Testis (tissue), 3 donors: ENCODE data around the gene TMEM222. TPM values are rescaled to one million over a fixed set of nuclear protein-coding genes. Genes with fewer than 3 reads are reported as not detected.
"Not testable (repeated sequence)": the region's sequence is repeated elsewhere in the genome, so short reads cannot be mapped to it uniquely, and the experiment has no call there.

Source experiments
- DNase-seq: peaks from one replicate; pipeline ENCODE4 v3.0.0-alpha.2; 2019
- H3K27ac ChIP-seq, 2 donors: fragments of 200-600 bp; sonication (generic); one replicate each; pipeline ENCODE4 v1.5.1; 2019
- H3K27me3 ChIP-seq: fragments of 200-600 bp; sonication (generic); one replicate; pipeline ENCODE4 v1.5.1; 2019
- H3K36me3 ChIP-seq: fragments of 200-600 bp; sonication (generic); one replicate; pipeline ENCODE4 v1.5.1; 2017; ENCODE audit warnings: low read depth; ENCODE audit errors: missing control alignments
- H3K4me1 ChIP-seq: fragments of 200-600 bp; sonication (generic); one replicate; pipeline ENCODE4 v1.5.1; 2019
- H3K4me3 ChIP-seq, 2 donors: fragments of 200-600 bp; sonication (generic); one replicate each; pipeline ENCODE4 v1.5.1; 2017 to 2019
- H3K9me3 ChIP-seq: fragments of 200-600 bp; sonication (generic); one replicate; pipeline ENCODE4 v1.5.1; 2017
- CTCF ChIP-seq, 3 experiments: fragments of 450-650 bp in 2 of 3; fragments of 200-600 bp in 1 of 3; sonication (generic) in 1 of 3; IDR thresholded peaks; one replicate each; pipeline ENCODE4 v1.5.1; 2016 to 2019; ENCODE audit warnings: antibody characterized with exemption in 3 of 3, mild to moderate bottlenecking in 2 of 3, moderate library complexity in 1 of 3
- POLR2A ChIP-seq: fragments of 450-650 bp; IDR thresholded peaks from one replicate; pipeline ENCODE4 v1.6.1; 2017; ENCODE audit warnings: antibody characterized with exemption, mild to moderate bottlenecking, moderate library complexity
- WGBS, 2 donors: methylation state at CpG; one replicate each; pipeline ENCODE4 v1.1.5; 2018; 5-methylcytosine and 5-hydroxymethylcytosine counted together
- intact Hi-C: fragments of 100-400 bp; cut with DNase I; formaldehyde crosslinking; loops from one replicate; pipeline ENCODE4 v1.15.1; 2023; ENCODE audit warnings: low total_unique reads
- polyA plus RNA-seq: library from polyadenylated mRNA; stranded (reverse); fragments of 350-450 nt; fragmentation: Illumina TruSeq; extraction: RNeasy Lipid Tissue Mini Kit (QIAGEN cat#74804); gene quantifications from one replicate; pipeline ENCODE4 v1.2.3, GENCODE V29; 2014; ENCODE audit warnings: low read depth, low replicate concordance; ENCODE audit not compliant: insufficient read depth
- total RNA-seq, 2 donors: library from RNA; depleted of rRNA; stranded (reverse); fragments of >200 nt; gene quantifications; one replicate each; pipeline ENCODE4 v1.2.3, GENCODE V29; 2016

Gene TMEM222
- total and polyA plus RNA-seq, 3 donors from 2014 or later: 41.4 to 81.6 (median 67.5) TPM

- Histone ChIP-seq H3K27ac (no peak overlapping the region), H3K4me1 (no peaks in the 10 kb centered on the region), H3K9me3 (no peaks in the 10 kb centered on the region), H3K27me3 (no peaks in the 10 kb centered on the region), H3K4me3 (no peak overlapping the region), H3K36me3 (no peaks in the 10 kb centered on the region)
- intact Hi-C loops: no loop called here
- TF ChIP-seq POLR2A: no peak
- no peak for TF ChIP-seq CTCF (IDR thresholded peaks at IDR 0.05)
- WGBS, 2 donors: 75 to 83% methylated on average over 2 of the region's 2 CpGs
- no peak for DNase-seq
These were observed 36.7 kb upstream of the TMEM222 start for GRCh38 chr1:27285274-27285660.

- H3K27ac ChIP-seq, H3K36me3 ChIP-seq, H3K9me3 ChIP-seq, DNase-seq, H3K4me1 ChIP-seq, intact Hi-C loops, H3K27me3 ChIP-seq, H3K4me3 ChIP-seq: not testable (repeated sequence)
- WGBS, 2 donors: 96 to 99% methylated on average over 7 of the region's 7 CpGs
These were observed 36.1 kb upstream of the TMEM222 start for GRCh38 chr1:27285821-27286220.

GRCh38 chr1:27289125-27289524 lies 32.8 kb upstream of the TMEM222 start:
- H3K36me3 ChIP-seq, intact Hi-C loops, DNase-seq, H3K9me3 ChIP-seq, H3K27ac ChIP-seq, H3K27me3 ChIP-seq, H3K4me3 ChIP-seq, H3K4me1 ChIP-seq: not testable (repeated sequence)
- WGBS, 2 donors: 79 to 89% methylated on average over 12 to 13 of the region's 29 CpGs

GRCh38 chr1:27290581-27290980 lies 31.4 kb upstream of the TMEM222 start:
- DNase-seq: no peak
- H3K4me3 ChIP-seq: no peak overlapping the region
- no peak overlapping the region for H3K27ac ChIP-seq
- TF ChIP-seq POLR2A: no peak
- no peak for TF ChIP-seq CTCF (IDR thresholded peaks at IDR 0.05)
- H3K36me3 ChIP-seq: no peaks in the 10 kb centered on the region
- H3K27me3 ChIP-seq: no peaks in the 10 kb centered on the region
- WGBS, 2 donors: 62 to 80% methylated on average over 3 of the region's 3 CpGs
- H3K4me1 ChIP-seq: no peaks in the 10 kb centered on the region
- H3K9me3 ChIP-seq: no peaks in the 10 kb centered on the region
- intact Hi-C loops: no loop called here

- Histone ChIP-seq H3K4me1 (no peaks in the 10 kb centered on the region), H3K4me3 (no peak overlapping the region), H3K36me3 (no peaks in the 10 kb centered on the region), H3K9me3 (no peaks in the 10 kb centered on the region), H3K27ac (no peak overlapping the region), H3K27me3 (no peaks in the 10 kb centered on the region)
- intact Hi-C loops: no loop called here
- TF ChIP-seq CTCF (IDR thresholded peaks at IDR 0.05): no peak
- no peak for TF ChIP-seq POLR2A
- WGBS, 2 donors: 86 to 90% methylated on average over 5 of the region's 5 CpGs
- DNase-seq: no peak
These were observed 29.9 kb upstream of the TMEM222 start for GRCh38 chr1:27292106-27292505.

GRCh38 chr1:27293915-27294314 lies 28.0 kb upstream of the TMEM222 start:
- Histone ChIP-seq H3K4me1 (peaks cover 4% of the 10 kb centered on the region), H3K27ac (no peak overlapping the region), H3K27me3 (no peaks in the 10 kb centered on the region), H3K36me3 (no peaks in the 10 kb centered on the region), H3K9me3 (no peaks in the 10 kb centered on the region), H3K4me3 (no peak overlapping the region)
- TF ChIP-seq POLR2A: no peak
- TF ChIP-seq CTCF (IDR thresholded peaks at IDR 0.05): no peak
- intact Hi-C loops: no loop called here
- no peak for DNase-seq
- 85 to 95% methylated on average over 8 of the region's 8 CpGs for WGBS, 2 donors
